Panc1 (cell line): ENCODE measurements around the gene BAHCC1. TPM values are rescaled to one million over a fixed set of nuclear protein-coding genes. Genes with fewer than 3 reads are reported as not detected.

Experiments
- ATAC-seq: fragments of 200-7000 bp; cut with Tn5 transposase; 2 replicates; pipeline ENCODE4 v1.9.1; 2020; ENCODE audit warnings: mild to moderate bottlenecking, moderate library complexity
- BruUV-seq: library from RNA; stranded (reverse); fragments of 400-500 nt; replicated peaks from 2 replicates; lab custom pipeline; 2021; lab: Mats Ljungman, UMichigan
- CTCF ChIA-PET: fragments of 300-600 bp; sonication (Branson Sonifier 250); formaldehyde crosslinking; loops from one replicate; lab custom pipeline; 2022; ENCODE audit warnings: antibody characterized with exemption; lab: Charles Lee
- POLR2A ChIA-PET: fragments of 300-600 bp; sonication (Branson Sonifier 250); formaldehyde crosslinking; loops from one replicate; lab custom pipeline; 2022; ENCODE audit warnings: antibody characterized with exemption; lab: Charles Lee
- DNase-seq: peaks from one replicate; pipeline ENCODE4 v3.0.0-alpha.2; 2010; ENCODE audit warnings: low read depth, low spot score
- H3K27ac ChIP-seq: 2 replicates; pipeline ENCODE4 v1.5.1; 2011; ENCODE audit warnings: mild to moderate bottlenecking, low read length, inconsistent platforms
- H3K27me3 ChIP-seq: fragments of 200-500 bp; sonication (Bioruptor generic); 2 replicates; pipeline ENCODE4 v1.6.0; 2014; ENCODE audit warnings: low read length, inconsistent platforms; ENCODE audit not compliant: control insufficient read depth, insufficient read depth
- H3K36me3 ChIP-seq: fragments of 200-500 bp; sonication (Bioruptor generic); 2 replicates; pipeline ENCODE4 v1.5.1; 2014; ENCODE audit warnings: inconsistent platforms, mild to moderate bottlenecking, low read length, moderate library complexity; ENCODE audit not compliant: control insufficient read depth, insufficient read depth
- H3K4me1 ChIP-seq: 2 replicates; pipeline ENCODE4 v1.5.1; 2011; ENCODE audit warnings: inconsistent platforms, mild to moderate bottlenecking, low read length, moderate library complexity; ENCODE audit not compliant: control insufficient read depth, insufficient read depth
- H3K4me3 ChIP-seq, 2 experiments: 2 replicates each; pipeline ENCODE4 v1.5.1; 2011 to 2012; ENCODE audit warnings: low read depth in 2 of 2, low read length in 2 of 2, mild to moderate bottlenecking in 2 of 2, inconsistent platforms in 1 of 2, moderate library complexity in 1 of 2
- H3K9me3 ChIP-seq: fragments of 200-500 bp; sonication (Bioruptor generic); 2 replicates; pipeline ENCODE4 v1.5.1; 2014; ENCODE audit warnings: low read depth, mild to moderate bottlenecking, inconsistent platforms, low read length, moderate library complexity; ENCODE audit not compliant: control insufficient read depth, insufficient read depth
- CTCF ChIP-seq: fragments of 450-650 bp; IDR thresholded peaks from 2 replicates; pipeline ENCODE4 v1.5.1; 2017; ENCODE audit warnings: mild to moderate bottlenecking
- POLR2AphosphoS5 ChIP-seq: IDR thresholded peaks from 2 replicates; pipeline ENCODE4 v1.6.1; 2012; ENCODE audit warnings: mild to moderate bottlenecking, low read depth, low read length, moderate library complexity
- REST ChIP-seq, 2 experiments: IDR thresholded peaks; 2 replicates each; pipeline ENCODE4 v1.6.1; 2011 to 2012; ENCODE audit warnings: low read depth in 2 of 2, control low read depth in 1 of 2, low read length in 1 of 2, mild to moderate bottlenecking in 1 of 2, moderate library complexity in 1 of 2; ENCODE audit not compliant: insufficient read depth in 1 of 2
- SIN3A ChIP-seq: IDR thresholded peaks from 2 replicates; pipeline ENCODE4 v1.6.1; 2012; ENCODE audit warnings: low read depth, mild to moderate bottlenecking, low read length, moderate library complexity, borderline replicate concordance; ENCODE audit not compliant: insufficient read depth
- TCF7L2 ChIP-seq: IDR thresholded peaks from 2 replicates; pipeline ENCODE4 v1.6.1; 2011; ENCODE audit warnings: mild to moderate bottlenecking, low read depth, low read length, inconsistent platforms
- in situ Hi-C: cut with HindIII; loops from 2 replicates; pipeline ENCODE4 v1.10.0; 2016; ENCODE audit warnings: low sequenced_read_pairs, low pct_unique_long_range_greater_than_20kb
- intact Hi-C: fragments of 100-400 bp; cut with micrococcal nuclease; formaldehyde crosslinking; loops from one replicate; pipeline ENCODE4 v1.10.0; 2022; ENCODE audit not compliant: unreplicated experiment
- total RNA-seq: library from RNA; stranded (reverse); gene quantifications from one replicate; pipeline ENCODE4 v1.2.1, GENCODE V29; 2021; ENCODE audit not compliant: unreplicated experiment

BAHCC1 gene
- total RNA-seq, 1 experiment from 2014 or later: 77.4 TPM

- Histone ChIP-seq H3K9me3 (no peaks in the 10 kb centered on the region), H3K27ac (no peak overlapping the region), H3K4me3 (no peak overlapping the region), H3K27me3 (no peaks in the 10 kb centered on the region), H3K4me1 (peaks cover 80% of the 10 kb centered on the region), H3K36me3 (no peaks in the 10 kb centered on the region)
- in situ Hi-C loops: no loop called here
- no TSS peak for BruUV-seq
- TF ChIP-seq POLR2AphosphoS5: no peak
- ChIA-PET CTCF (no interaction called here), POLR2A (no interaction called here)
- intact Hi-C loops: no loop called here
- DNase-seq (no peak), ATAC-seq (no peak)
These were observed 21.4 kb downstream of the BAHCC1 start for GRCh38 chr17:81416612-81417011.

- no peak overlapping the region for H3K4me3 ChIP-seq
- intact Hi-C loops (no loop called here), in situ Hi-C loops (no loop called here)
- peak overlapping the region; percentile 18 for H3K27ac ChIP-seq
- H3K9me3 ChIP-seq: no peaks in the 10 kb centered on the region
- CTCF ChIA-PET: interaction anchor here (1.4 kb wide), 1 partner anchor 9 kb away, joined by 3 read pairs; no protein-coding TSS in a partner anchor
- no peaks in the 10 kb centered on the region for H3K27me3 ChIP-seq
- POLR2A ChIA-PET: no interaction called here
- BruUV-seq: no TSS peak
- H3K36me3 ChIP-seq: no peaks in the 10 kb centered on the region
- DNase-seq (no peak), ATAC-seq (no peak)
- H3K4me1 ChIP-seq: peaks cover 80% of the 10 kb centered on the region
- TF ChIP-seq TCF7L2 (no peak), REST (IDR thresholded peaks at IDR 0.05; ENCODE audit: insufficient read depth in 1 of 2, low read depth in 2 of 2, low read length in 1 of 2) (no peak), CTCF (no peak), SIN3A (no peak), POLR2AphosphoS5 (no peak)
These were observed 22.0 kb downstream of the BAHCC1 start for GRCh38 chr17:81417049-81417878.
